GM12878 (cell line): ENCODE results near the gene ADM2. TPM values are rescaled to one million over a fixed set of nuclear protein-coding genes. Genes with fewer than 3 reads are reported as not detected.
A peak's percentile ranks its signal among the peaks of the same experiment; 100 is the strongest.

Experiments used
- ATAC-seq: fragments of 200-7000 bp; cut with Tn5 transposase; 3 replicates; pipeline ENCODE4 v1.9.1; 2020; ENCODE audit warnings: mild to moderate bottlenecking, moderate library complexity
- BruUV-seq: library from RNA; stranded (reverse); fragments of 400-500 nt; replicated peaks from 2 replicates; lab custom pipeline; 2021; lab: Mats Ljungman, UMichigan
- CTCF ChIA-PET: fragments of 300-600 bp; sonication (Branson Sonifier 250); formaldehyde crosslinking; extraction: SDS; loops from one replicate; lab custom pipeline; 2021; ENCODE audit warnings: inconsistent platforms; lab: Yijun Ruan, JAX
- POLR2A ChIA-PET: fragments of 350-600 bp; formaldehyde crosslinking; extraction: SDS; loops from one replicate; lab custom pipeline; 2021; ENCODE audit warnings: inconsistent platforms; lab: Charles Lee
- RAD21 ChIA-PET: fragments of 300-600 bp; sonication (Branson Sonifier 250); formaldehyde crosslinking; loops from one replicate; lab custom pipeline; 2023; ENCODE audit warnings: antibody characterized with exemption; ENCODE audit not compliant: unreplicated experiment; lab: Charles Lee
- SMC1A ChIA-PET: fragments of 300-600 bp; sonication (Branson Sonifier 250); formaldehyde crosslinking; loops from one replicate; lab custom pipeline; 2023; ENCODE audit not compliant: unreplicated experiment, uncharacterized antibody; lab: Charles Lee
- DNase-seq: peaks from one replicate; pipeline ENCODE4 v3.0.0-alpha.2; 2011; ENCODE audit warnings: low read depth, low spot score
- FAIRE-seq: peaks from 3 replicates; lab custom pipeline; 2011; peaks lifted over from hg19 to GRCh38; lab: Jason Lieb, UNC
- H2AFZ ChIP-seq: 2 replicates; pipeline ENCODE4 v1.6.0; 2011; ENCODE audit warnings: low read depth, low read length, control low read depth; ENCODE audit not compliant: control insufficient read depth
- H3K27ac ChIP-seq: 2 replicates; pipeline ENCODE4 v1.5.1; 2011; ENCODE audit warnings: control low read depth; ENCODE audit not compliant: control insufficient read depth, insufficient read depth
- H3K27me3 ChIP-seq, 2 experiments: replicated peaks in 1 of 2; 2 replicates each; pipeline versions ENCODE4 v1.6.0 to v1.6.1; 2011; ENCODE audit warnings: low read length in 1 of 2; ENCODE audit not compliant: control insufficient read depth in 2 of 2, insufficient read depth in 2 of 2
- H3K36me3 ChIP-seq, 2 experiments: 2 replicates each; pipeline ENCODE4 v1.5.1; 2011; ENCODE audit warnings: low read length in 1 of 2; ENCODE audit not compliant: control insufficient read depth in 2 of 2, insufficient read depth in 2 of 2
- H3K4me1 ChIP-seq: 2 replicates; pipeline ENCODE4 v1.6.1; 2011; ENCODE audit warnings: mild to moderate bottlenecking, low read length, moderate library complexity, mixed read lengths; ENCODE audit not compliant: control insufficient read depth, insufficient read depth
- H3K4me2 ChIP-seq: 2 replicates; pipeline ENCODE4 v1.6.0; 2011; ENCODE audit warnings: control low read depth; ENCODE audit not compliant: control insufficient read depth, insufficient read depth
- H3K4me3 ChIP-seq: fragments of 200-600 bp; sonication (generic); 2 replicates; pipeline ENCODE4 v1.5.1; 2016
- H3K79me2 ChIP-seq: 2 replicates; pipeline ENCODE4 v1.6.0; 2011; ENCODE audit warnings: low read length; ENCODE audit not compliant: control insufficient read depth, insufficient read depth
- H3K9ac ChIP-seq: 2 replicates; pipeline ENCODE4 v1.8.0; 2011; ENCODE audit warnings: low read length, control low read depth, mixed read lengths; ENCODE audit not compliant: control insufficient read depth, insufficient read depth
- H3K9me3 ChIP-seq: replicated peaks from 3 replicates; pipeline ENCODE4 v1.5.1; 2011; ENCODE audit warnings: mild to moderate bottlenecking, low read length; ENCODE audit not compliant: control insufficient read depth, insufficient read depth
- H4K20me1 ChIP-seq: 2 replicates; pipeline ENCODE4 v1.6.0; 2011; ENCODE audit not compliant: control insufficient read depth, insufficient read depth
- ATF3 ChIP-seq: IDR thresholded peaks from 2 replicates; pipeline ENCODE4 v1.6.1; 2011; ENCODE audit warnings: low read depth, mild to moderate bottlenecking, low read length, moderate library complexity, borderline replicate concordance; ENCODE audit errors: extremely low read depth
- BRCA1 ChIP-seq: IDR thresholded peaks from 2 replicates; pipeline ENCODE4 v1.6.1; 2011; ENCODE audit warnings: low read depth, low read length, improper control_type of control experiment
- CREB1 ChIP-seq: IDR thresholded peaks from 2 replicates; pipeline ENCODE4 v1.6.1; 2012; ENCODE audit warnings: low read depth, mild to moderate bottlenecking, inconsistent platforms
- E2F8 ChIP-seq: fragments of 450-650 bp; IDR thresholded peaks from 2 replicates; pipeline ENCODE4 v1.6.1; 2018; ENCODE audit warnings: mild to moderate bottlenecking, low read depth, moderate library complexity; ENCODE audit not compliant: partially characterized antibody
- ESRRA ChIP-seq: IDR thresholded peaks from 2 replicates; pipeline ENCODE4 v1.6.1; 2012; ENCODE audit warnings: mild to moderate bottlenecking, low read length, improper control_type of control experiment
- EZH2 ChIP-seq: IDR thresholded peaks from 2 replicates; pipeline ENCODE4 v1.6.1; 2012; ENCODE audit warnings: low read depth, mild to moderate bottlenecking, control low read depth, inconsistent platforms, low read length, borderline replicate concordance; ENCODE audit not compliant: control insufficient read depth
- RELA ChIP-seq: fragments of 450-650 bp; IDR thresholded peaks from 2 replicates; pipeline ENCODE4 v1.8.0; 2014; ENCODE audit warnings: borderline replicate concordance; ENCODE audit not compliant: partially characterized antibody
- RELB ChIP-seq: fragments of 450-650 bp; IDR thresholded peaks from 2 replicates; pipeline ENCODE4 v1.6.1; 2017; ENCODE audit warnings: low read depth, mild to moderate bottlenecking, moderate library complexity
- RUNX3 ChIP-seq: IDR thresholded peaks from 2 replicates; pipeline ENCODE4 v1.6.1; 2012; ENCODE audit warnings: low read length, inconsistent platforms
- SPI1 ChIP-seq: IDR thresholded peaks from 2 replicates; pipeline ENCODE4 v1.6.1; 2011; ENCODE audit warnings: low read depth, mild to moderate bottlenecking, low read length, moderate library complexity, borderline replicate concordance; ENCODE audit not compliant: insufficient read depth
- SREBF1 ChIP-seq: IDR thresholded peaks from 2 replicates; pipeline ENCODE4 v1.6.1; 2012; ENCODE audit warnings: mild to moderate bottlenecking, low read length
- SUZ12 ChIP-seq: fragments of 200-600 bp; sonication (generic); IDR thresholded peaks from one replicate; pipeline ENCODE4 v1.6.1; 2018; ENCODE audit warnings: antibody characterized with exemption, mild to moderate bottlenecking; ENCODE audit not compliant: unreplicated experiment
- TCF3 ChIP-seq: IDR thresholded peaks from 2 replicates; pipeline ENCODE4 v1.6.1; 2012; ENCODE audit warnings: low read depth, mild to moderate bottlenecking, low read length, borderline replicate concordance; ENCODE audit not compliant: insufficient read depth
- ZNF24 ChIP-seq: fragments of 450-650 bp; IDR thresholded peaks from 2 replicates; pipeline ENCODE4 v1.6.1; 2017; ENCODE audit warnings: antibody characterized with exemption, mild to moderate bottlenecking
- WGBS: methylation state at CpG from one replicate; pipeline ENCODE4 v1.1.6; 2016; ENCODE audit warnings: low lambda C conversion rate; ENCODE audit not compliant: insufficient replicate concordance, insufficient coverage; ENCODE audit errors: missing lambda C conversion rate; 5-methylcytosine and 5-hydroxymethylcytosine counted together
- in situ Hi-C: fragments of 300-500 bp; cut with MboI; formaldehyde crosslinking; loops from 9 replicates; pipeline ENCODE4 v1.14.3; 2018; ENCODE audit warnings: mixed read lengths
- intact Hi-C: fragments of 100-400 bp; cut with micrococcal nuclease; formaldehyde crosslinking; loops from one replicate; pipeline ENCODE4 v1.14.2; 2022; ENCODE audit not compliant: unreplicated experiment
- polyA plus RNA-seq, 11 experiments: library from polyadenylated mRNA; depleted of rRNA in 4 of 11; unstranded in 6 of 11; stranded (reverse) in 5 of 11; fragments of >200 nt; fragmentation: Nextera tagmentation in 4 of 11; fragmentation: Illumina TruSeq in 1 of 11; extraction: Ambion mirVana in 4 of 11; extraction: Trizol in 1 of 11; gene quantifications; 1 replicate in 1 of 11; 2 replicates in 10 of 11; pipeline versions ENCODE4 v1.2.1 to v1.2.3, GENCODE V29; 2011 to 2016; ENCODE audit warnings: inconsistent platforms in 2 of 11, missing spikeins in 2 of 11, low read depth in 1 of 11
- total RNA-seq, 4 experiments: library from RNA; depleted of rRNA in 3 of 4; stranded (reverse); fragments of >200 nt in 3 of 4; fragmentation: Illumina TruSeq in 1 of 4; extraction: Trizol in 1 of 4; gene quantifications; 2 replicates each; pipeline versions ENCODE4 v1.2.1 to v1.2.3, GENCODE V29; 2013 to 2021
- TF ChIP-seq, protein P1 (sequence below): IDR thresholded peaks from 2 replicates; pipeline ENCODE4 v1.6.1; 2011; ENCODE audit warnings: borderline replicate concordance, low read depth, mild to moderate bottlenecking, moderate library complexity, mixed read lengths, low read length; ENCODE audit not compliant: insufficient read depth; ENCODE audit errors: extremely low read length
- TF ChIP-seq, protein P2 (sequence below): fragments of 450-650 bp; IDR thresholded peaks from 2 replicates; pipeline ENCODE4 v1.6.1; 2018; ENCODE audit warnings: borderline replicate concordance, mild to moderate bottlenecking; ENCODE audit not compliant: partially characterized antibody

ADM2 gene
- total and polyA plus RNA-seq, 10 of the 15 experiments (the other 5 are each of a cell fraction or from before 2014, with no cell fraction given), result 0.02 to 0.33 (median 0.12) TPM; not detected in 2

DNA sequence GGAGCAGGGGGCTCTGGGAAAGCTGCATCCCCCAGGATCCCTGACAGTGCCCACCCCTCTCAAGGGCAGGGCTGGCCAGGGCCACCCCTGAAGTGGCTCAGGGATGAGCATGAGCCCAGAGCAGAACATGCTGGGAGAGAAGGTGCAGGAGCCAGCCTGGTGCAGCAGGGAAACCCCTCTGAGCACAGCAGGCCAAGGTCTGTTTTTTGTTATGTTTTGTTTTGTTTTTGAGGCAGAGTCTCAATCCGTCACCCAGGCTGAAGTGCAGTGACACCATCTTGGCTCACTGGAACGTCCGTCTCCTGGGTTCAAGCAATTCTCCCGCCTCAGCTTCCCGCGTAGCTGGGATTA, 5.7 kb upstream of the ADM2 start:
- SMC1A ChIA-PET, result no interaction called here
- BruUV-seq, result no TSS peak
- no peak for TF ChIP-seq ATF3
- no peak for TF ChIP-seq EZH2
- no peak for TF ChIP-seq RELB
- TF ChIP-seq ZNF24, result no peak
- TF ChIP-seq SREBF1, result no peak
- no peak for TF ChIP-seq SUZ12
- TF ChIP-seq SPI1, result no peak
- TF ChIP-seq, protein P1, sequence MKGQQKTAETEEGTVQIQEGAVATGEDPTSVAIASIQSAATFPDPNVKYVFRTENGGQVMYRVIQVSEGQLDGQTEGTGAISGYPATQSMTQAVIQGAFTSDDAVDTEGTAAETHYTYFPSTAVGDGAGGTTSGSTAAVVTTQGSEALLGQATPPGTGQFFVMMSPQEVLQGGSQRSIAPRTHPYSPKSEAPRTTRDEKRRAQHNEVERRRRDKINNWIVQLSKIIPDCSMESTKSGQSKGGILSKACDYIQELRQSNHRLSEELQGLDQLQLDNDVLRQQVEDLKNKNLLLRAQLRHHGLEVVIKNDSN, result no peak
- TF ChIP-seq RUNX3, result no peak
- TF ChIP-seq, protein P2, sequence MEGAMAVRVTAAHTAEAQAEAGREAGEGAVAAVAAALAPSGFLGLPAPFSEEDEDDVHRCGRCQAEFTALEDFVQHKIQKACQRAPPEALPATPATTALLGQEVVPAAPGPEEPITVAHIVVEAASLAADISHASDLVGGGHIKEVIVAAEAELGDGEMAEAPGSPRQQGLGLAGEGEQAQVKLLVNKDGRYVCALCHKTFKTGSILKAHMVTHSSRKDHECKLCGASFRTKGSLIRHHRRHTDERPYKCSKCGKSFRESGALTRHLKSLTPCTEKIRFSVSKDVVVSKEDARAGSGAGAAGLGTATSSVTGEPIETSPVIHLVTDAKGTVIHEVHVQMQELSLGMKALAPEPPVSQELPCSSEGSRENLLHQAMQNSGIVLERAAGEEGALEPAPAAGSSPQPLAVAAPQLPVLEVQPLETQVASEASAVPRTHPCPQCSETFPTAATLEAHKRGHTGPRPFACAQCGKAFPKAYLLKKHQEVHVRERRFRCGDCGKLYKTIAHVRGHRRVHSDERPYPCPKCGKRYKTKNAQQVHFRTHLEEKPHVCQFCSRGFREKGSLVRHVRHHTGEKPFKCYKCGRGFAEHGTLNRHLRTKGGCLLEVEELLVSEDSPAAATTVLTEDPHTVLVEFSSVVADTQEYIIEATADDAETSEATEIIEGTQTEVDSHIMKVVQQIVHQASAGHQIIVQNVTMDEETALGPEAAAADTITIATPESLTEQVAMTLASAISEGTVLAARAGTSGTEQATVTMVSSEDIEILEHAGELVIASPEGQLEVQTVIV, result no peak
- TF ChIP-seq RELA, result no peak
- no peak for TF ChIP-seq TCF3
- TF ChIP-seq BRCA1, result no peak
- TF ChIP-seq E2F8, result no peak
- TF ChIP-seq CREB1, result no peak
- TF ChIP-seq ESRRA, result no peak

More for the DNA sequence above, 5.7 kb upstream of the ADM2 start:
- DNase-seq (no peak), ATAC-seq (no peak), FAIRE-seq (no peak)
- H4K20me1 ChIP-seq, result no peaks in the 10 kb centered on the region
- H3K27me3 ChIP-seq, result no peaks in the 10 kb centered on the region
- in situ Hi-C loops (no loop called here), intact Hi-C loops (loop anchor here (1.0 to 10.0 kb wide), 2 partner anchors 32 to 231 kb away; partner anchors contain the start of genes LMF2 and TUBGCP6)
- H3K9ac ChIP-seq, result peak overlapping the region; percentile 56
- no peak overlapping the region; the same call in 1 of the 2 replicates for H3K4me3 ChIP-seq
- ChIA-PET CTCF (no interaction called here), RAD21 (no interaction called here), POLR2A (interaction anchor here (0.5 kb wide), 1 partner anchor 65 kb away, joined by 4 read pairs; no protein-coding TSS in a partner anchor)
- H2AFZ ChIP-seq, result peak overlapping the region; percentile 92
- H3K9me3 ChIP-seq, result no peaks in the 10 kb centered on the region
- peaks cover 36% of the 10 kb centered on the region for H3K79me2 ChIP-seq
- H3K36me3 ChIP-seq, result 0 out of 4 replicates have a peak, but pooled peaks cover 0 to 4% of the 10 kb centered on the region in 2 experiments
- WGBS, result 84% methylated on average over 6 of the region's 6 CpGs
- peak overlapping the region; percentile 48; the same call in 1 of the 2 replicates for H3K27ac ChIP-seq
- H3K4me2 ChIP-seq, result peak overlapping the region; percentile 95
- H3K4me1 ChIP-seq, result peaks cover 36% of the 10 kb centered on the region
